GM21367 (cell line): ENCODE measurements around the gene MTMR12.
A peak's percentile ranks its signal among the peaks of the same experiment; 100 is the strongest.
"Not testable (repeated sequence)": the region's sequence is repeated elsewhere in the genome, so short reads cannot be mapped to it uniquely, and the experiment has no call there.

Experiments used
- ATAC-seq: cut with Tn5 transposase; IDR thresholded peaks from one replicate; pipeline ENCODE4 v1.9.1; 2021; ENCODE audit not compliant: unreplicated experiment

The MTMR12 gene

DNA sequence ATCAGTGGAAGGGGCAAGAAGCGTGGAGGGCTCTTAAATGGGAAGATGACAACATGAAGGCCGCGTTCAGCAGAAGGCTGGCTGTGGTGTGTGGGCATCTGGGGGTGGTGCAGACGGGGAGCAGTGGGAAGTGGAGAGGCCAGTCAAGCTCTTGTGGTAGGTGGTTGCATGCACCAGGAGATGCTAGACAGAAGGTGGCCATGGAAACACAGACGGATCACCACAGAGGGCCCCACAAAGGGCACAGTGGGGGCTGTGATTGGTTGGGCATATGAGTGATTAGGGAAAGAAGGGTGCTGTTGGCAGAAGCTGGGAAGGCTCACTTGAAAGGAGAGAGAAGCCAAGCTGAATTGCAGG, 14.7 kb downstream of the MTMR12 start:
- peak; percentile 65 for ATAC-seq

DNA sequence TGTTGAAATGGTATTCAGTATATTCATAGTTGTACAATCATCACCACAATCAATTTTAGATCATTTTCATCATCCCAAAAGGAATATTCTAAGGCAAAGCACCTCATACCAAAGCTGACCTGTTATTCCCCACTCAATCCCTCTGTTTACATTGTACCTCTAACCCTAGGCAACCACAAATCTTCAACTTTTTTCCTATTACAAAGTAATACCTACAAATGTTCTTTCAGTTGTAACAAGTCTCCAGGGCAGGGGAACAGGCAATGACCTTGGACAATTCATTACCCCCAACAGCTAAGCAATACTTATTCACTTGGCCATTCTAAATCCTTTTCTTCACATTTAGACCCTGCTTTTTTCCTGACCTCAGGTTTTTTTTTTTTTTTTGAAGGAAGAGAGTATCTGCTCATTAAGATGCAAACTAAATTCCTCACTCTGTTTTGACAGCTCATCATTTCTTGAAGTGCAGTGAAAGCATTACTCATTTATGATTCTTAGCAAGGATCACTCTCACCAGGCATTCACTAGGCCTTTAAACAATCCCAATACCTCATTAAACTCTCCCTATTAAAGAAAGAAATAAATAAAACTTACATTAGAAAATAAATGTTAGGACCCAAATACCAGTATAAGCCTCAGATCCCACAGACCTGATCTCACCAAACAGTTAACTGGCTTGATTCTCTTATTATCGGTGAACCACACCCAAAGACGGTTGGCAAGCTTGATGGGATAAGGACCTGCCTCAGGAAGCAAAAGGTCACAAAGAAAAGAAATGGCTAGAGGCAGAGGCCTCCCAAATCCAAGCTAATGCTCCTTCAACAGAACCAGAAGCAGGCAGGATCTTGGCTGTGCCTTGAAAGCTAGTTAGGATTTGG, 15.3 kb downstream of the MTMR12 start:
- no peak for ATAC-seq

DNA sequence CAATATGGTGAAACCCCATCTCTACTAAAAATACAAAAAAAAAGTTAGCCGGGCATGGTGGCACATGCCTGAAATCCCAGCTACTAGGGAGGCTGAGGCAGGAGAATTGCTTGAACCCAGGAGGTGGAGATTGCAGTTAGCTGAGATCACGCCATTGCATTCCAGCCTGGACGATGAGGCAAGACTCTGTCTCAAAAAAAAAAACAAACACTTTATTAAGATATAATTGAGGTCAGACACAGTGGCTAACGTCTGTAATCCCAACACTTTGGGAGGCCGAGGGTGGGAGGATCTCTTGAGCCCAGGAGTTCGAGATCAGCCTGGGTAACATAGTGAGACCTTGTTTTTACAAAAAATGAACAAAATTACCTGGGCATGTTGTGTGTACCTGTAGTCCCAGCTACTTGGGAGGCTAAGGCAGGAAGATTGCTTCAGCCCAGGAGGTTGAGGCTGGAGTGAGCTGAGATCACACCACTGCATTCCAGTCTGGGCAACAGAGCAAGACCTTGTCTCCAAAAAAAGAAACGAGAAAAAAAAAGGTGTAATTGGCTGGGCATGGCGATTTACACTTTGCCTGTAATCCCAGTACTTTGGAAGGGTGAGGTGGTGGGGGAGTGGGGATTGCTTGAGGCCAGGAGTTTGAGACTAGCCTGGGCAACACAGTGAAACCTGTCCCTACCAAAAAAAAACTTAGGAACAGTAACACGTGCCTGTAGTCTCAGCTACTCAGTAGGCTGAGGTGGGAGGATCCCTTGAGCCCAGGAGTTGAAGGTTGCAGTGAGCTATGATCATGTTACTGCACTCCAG, 16.6 kb downstream of the MTMR12 start:
- not testable (repeated sequence) for ATAC-seq

DNA sequence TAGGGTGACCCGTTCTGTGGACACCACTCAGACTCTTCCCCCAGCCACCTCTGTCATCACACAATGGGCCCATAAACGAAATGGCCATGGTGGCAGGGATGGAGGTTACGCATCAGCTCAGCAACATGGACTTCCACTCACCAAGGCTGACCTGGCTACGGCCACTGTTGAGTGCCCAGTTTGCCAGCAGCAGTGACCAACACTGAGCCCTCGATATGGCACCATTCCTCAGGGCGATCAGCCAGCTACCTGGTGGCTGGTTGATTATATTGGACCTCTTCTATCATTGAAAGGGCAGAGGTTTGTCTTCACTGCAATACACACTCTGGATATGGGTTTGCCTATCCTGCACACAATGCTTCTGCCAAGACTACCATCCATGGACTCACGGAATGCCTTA, 21.1 kb downstream of the MTMR12 start:
- no peak for ATAC-seq

DNA sequence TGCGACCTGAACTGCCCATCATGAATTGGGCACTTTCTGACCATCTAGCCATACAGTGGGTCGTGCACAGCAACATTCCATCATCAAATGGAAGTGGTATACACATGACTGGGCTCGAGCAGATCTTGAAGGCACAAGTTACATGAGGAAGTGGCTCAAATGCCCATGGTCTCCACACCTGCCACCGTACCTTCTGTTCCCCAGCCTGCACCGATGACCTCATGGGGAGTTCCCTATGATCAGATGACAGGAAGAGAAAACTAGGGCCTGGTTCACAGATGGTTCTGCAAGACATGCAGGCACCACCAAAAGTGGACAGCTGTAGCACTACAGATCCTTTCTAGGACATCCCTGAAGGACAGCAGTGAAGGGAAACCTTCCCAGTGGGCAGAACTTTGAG, 21.8 kb downstream of the MTMR12 start:
- no peak for ATAC-seq

DNA sequence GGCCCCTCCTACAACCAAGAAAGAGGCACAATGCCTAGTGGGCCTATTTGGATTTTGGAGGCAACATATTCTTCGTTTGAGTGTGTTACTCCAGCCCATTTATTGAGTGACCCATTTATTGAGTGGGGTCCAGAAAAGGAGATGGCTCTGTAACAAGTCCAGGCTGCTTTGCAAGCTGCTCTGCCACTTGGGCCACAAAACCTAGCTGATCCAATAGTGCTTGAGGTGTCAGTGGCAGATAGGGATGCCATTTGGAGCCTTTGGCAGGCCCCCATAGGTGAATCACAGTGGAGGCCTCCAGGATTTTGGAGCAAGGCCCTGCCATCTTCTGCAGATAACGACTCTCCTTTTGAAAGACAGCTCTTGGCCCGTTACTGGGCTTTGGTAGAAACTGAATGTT, 22.2 kb downstream of the MTMR12 start:
- not testable (repeated sequence) for ATAC-seq

DNA sequence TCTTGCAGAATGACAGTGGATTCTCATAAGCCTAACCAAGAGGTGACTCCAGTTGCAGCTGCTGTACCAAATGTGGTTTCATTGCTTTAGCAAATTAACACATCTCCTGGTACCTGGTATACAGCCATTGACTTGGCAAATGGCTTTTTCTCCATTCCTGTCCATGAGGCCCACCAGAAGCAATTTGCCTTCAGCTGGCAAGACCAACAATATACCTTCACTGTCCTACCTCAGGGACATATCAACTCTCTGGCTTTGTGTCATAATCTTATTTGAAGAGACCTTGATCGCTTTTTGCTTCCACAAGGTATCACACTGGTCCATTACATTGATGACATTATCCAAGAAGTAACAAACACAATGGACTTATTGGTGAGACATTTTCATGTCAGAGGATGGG, 22.8 kb downstream of the MTMR12 start:
- ATAC-seq, result not testable (repeated sequence)

DNA sequence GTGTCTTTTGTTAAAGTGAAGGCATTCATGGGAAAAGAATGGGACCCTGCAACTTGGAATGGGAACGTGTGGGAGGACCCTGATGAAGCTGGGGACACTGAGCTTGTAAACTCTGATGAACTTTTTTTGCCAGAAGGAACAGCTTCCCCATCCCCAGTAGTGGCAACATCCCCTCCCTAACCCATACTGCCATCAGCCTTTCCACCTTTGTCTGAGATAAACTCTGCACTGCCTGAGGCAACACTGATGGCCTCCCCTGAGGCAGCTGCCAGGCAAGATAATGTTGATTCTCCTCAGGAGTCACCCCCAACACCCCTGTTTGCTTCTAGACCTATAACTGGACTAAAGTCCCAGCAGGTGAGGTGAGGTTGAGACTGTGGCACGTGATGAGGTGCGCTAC, 24.6 kb downstream of the MTMR12 start:
- not testable (repeated sequence) for ATAC-seq

DNA sequence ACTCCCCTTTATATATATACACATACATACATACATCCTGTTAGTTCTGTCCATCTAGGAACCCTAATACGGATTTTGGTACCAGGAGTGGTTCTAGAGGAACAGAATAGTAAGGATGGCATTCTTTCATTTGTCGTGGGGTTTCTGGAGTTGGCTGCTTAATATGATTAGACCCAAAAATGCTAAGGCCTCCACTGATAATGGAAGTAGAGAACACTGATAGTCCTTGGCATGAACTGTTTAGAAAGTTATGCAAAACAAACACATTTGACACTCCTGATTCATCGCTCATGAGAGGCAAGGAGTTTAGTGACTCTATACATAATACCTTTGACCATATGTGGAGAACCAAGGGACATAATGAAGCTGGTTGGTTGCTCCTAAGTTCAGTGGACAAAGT, 25.2 kb downstream of the MTMR12 start:
- not testable (repeated sequence) for ATAC-seq

DNA sequence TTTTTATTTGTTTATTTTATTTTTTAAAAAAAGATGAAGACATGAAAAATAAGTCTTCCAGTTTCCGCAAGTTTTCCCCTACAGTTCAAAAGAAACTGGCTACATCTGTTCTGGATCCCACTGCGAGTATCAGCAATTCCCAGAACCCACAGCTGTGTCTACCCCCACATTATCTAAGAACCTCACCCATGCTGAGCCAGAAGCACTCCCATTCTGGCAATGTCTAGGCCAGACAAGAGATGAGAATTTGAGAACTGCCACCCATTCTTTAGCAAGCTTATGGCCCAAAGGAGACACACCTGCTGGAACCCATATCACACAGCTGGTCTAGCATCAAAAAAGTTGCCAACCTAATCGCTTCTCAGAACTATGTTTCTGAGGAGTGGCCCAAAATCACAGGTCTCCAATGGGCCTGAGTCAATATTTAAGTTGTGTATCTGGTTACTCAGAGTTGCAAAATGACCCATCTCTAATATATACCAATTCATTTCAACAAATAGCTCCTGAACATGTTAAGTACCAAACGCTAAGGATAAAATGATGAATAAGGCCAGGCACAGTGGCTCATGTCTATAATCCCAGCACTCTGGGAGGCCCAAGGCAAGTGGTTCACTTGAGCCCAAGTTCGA, 27.1 kb downstream of the MTMR12 start:
- ATAC-seq, result no peak

DNA sequence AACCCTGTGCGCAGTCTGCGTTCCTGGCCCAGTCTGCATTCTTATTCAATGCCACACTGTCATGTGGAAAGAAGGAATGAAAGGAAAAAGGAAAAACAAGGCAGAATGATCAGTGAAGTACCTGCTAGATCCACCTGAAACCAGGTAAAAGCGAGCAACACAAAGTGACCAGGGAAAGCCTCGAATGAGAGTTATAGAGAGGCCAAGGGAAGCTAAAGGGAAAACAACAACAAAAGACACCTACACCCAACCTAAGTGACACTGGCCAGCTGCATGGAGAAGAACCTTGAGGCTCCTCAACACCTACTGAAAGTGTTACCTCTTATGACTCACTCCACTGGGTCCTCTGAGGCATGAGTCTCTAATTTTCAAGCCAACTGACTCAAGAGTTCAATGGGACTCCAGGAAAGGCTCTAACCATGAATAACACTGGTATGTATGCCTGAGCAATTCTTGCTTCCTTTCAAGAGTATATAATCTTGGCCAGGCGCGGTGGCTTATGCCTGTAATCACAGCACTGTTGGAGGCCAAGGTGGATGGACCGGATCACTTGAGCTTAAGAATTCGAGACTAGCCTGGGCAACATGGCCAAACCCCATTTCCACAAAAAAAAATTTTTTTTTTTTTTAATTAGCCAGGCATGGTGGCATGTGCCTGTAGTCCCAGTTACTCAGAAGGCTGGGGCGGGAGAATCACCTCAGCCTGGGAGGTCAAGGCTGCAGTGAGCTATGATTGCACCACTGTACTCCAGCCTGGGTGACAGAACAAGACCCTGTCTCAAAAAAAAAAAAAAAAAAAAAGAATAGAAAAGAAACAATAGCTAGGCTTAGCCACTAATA, 29.0 kb downstream of the MTMR12 start:
- peak; percentile 60 for ATAC-seq

DNA sequence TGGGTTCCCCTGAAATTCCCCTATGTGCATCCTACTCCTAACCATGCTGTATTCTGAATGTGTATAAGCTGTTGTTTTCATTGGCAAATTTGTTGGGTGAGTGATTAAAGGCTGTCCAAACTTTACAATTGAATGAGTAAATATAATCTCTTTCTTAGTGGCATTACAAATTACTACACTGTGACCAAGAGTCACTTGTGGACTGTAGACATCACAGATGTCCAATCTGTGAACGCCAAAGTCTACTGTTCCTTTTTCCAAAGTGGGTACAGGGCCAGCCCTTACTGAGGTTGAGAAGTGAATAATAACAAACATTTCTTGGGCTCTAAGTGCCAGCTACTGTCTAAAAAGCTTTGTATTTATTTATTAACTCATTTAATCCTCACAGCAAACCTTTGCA, 29.7 kb downstream of the MTMR12 start:
- ATAC-seq, result no peak

DNA sequence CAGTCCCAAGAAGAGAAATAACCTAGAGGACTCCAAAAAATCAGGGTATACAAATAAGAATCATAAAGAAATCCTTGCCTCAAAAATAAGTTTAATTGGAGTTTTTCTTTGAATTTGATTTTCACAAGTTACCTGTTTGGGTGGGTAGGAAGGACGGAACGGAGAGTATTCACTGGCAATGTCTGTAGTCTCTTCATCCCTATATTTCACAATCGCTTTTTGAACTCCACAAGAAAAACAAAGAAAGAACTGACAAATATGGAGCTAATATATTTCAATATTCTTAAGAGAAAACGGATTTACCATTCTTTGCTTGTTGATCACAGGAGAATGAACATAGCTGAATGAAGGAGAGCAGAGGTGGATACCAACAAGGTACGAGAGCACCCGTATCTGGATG, 30.1 kb downstream of the MTMR12 start:
- no peak for ATAC-seq

DNA sequence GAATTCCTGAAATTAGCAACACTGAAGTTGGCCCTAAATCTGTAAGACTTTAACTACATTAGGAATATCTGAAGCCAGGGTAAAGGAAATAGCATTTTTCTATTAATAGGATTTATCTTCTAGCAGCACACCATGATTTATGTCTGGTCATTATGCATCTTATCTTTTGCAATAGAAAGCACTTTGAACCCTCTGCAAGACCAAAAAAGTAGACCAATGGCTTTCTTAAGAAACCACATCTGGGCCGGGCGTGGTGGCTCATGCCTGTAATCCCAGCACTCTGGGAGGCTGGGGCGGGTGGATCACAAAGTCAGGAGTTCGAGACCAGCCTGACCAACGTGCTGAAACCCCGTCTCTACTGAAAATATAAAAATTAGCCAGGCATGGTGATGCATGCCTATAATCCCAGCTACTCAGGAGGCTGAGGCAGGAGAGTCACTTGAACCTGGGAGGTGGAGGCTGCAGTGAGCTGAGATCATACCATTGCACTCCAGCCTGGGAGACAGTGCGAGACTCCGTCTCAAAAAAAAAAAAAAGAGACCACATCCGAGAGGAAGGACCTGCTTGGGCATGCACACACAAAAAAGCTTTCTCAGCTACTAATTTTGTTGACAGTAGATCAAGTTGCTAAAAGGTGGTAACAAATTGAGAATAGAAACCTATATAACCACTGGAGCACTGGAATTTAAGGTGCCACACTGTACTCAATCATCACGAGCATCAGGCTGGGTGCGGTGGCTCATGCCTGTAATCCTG, 31.2 kb downstream of the MTMR12 start:
- ATAC-seq, result not testable (repeated sequence)

DNA sequence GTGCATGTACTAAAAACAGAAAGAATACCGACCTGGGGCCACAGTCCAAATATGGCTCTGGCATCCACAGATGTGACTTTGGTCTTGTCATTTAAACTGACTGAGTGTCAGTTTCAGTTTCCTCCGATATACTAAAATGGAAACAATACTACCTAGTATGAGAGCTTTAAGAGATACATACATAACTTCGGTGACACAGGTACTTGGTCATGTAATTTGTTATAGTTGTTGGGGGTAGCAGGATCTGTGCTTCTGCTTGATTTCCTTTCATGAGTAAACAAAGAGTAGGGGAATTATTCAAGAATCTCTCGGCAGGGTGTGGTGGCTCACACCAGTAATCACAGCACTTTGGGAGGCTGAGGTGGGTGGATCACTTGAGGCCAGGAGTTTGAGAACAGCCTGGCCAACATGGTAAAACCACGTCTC, 32.1 kb downstream of the MTMR12 start:
- ATAC-seq, result peak; percentile 77

DNA sequence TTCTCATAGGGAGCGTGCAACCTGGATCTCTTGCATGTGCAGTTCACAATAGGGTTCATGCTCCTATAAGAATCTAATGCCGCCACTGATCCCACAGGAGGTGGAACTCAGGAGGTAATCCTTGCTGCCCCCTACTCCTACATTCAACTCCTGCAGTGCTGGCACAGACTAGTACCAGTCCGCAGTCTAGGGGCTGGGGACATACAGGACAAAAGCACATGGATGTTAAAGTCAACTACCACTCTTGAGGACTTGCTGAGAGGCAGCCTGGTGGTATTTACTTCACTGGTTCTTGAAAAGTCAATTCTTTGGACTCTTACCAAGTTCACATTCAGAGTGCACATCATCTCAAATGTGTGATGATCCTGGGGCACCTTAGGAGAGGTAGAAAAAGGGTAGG, 33.0 kb downstream of the MTMR12 start:
- ATAC-seq, result no peak

DNA sequence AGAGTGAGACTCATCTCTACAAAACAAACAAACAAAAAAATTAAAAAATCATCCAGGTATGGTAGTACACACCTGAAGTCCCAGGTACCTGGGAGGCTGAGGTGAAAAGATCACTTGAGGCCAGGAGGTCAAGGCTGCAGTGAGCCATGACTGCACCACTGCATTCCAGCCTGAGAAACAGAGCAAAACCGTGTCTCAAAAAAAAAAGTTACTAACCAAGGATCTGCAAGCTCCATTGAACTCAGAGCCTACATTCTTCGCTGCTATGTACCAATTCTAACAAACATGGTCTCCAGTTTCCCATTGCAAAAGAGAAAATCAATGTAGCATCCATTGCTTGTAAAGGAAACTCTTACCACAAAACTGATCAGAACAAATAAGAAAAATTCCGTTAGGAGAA, 33.5 kb downstream of the MTMR12 start:
- no peak for ATAC-seq

DNA sequence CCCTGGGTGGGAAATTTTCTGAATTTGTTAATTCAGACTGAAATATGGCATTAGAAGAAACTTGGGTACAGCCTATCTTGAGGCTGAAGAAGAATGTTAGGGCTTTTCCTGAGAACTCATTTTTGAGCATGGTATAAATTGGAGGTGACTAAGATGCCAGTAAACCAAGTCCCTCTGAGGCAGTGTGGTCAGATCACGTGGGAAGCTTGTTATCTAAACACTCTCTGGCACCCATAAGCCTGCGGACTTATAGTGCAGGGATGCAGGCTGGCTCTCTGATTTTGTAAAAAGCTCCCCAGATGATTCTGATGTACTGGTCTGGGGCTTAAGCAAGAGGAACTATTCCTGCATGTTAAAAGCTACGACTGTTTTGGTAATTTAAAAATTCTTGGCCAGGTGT, 34.3 kb downstream of the MTMR12 start:
- no peak for ATAC-seq

DNA sequence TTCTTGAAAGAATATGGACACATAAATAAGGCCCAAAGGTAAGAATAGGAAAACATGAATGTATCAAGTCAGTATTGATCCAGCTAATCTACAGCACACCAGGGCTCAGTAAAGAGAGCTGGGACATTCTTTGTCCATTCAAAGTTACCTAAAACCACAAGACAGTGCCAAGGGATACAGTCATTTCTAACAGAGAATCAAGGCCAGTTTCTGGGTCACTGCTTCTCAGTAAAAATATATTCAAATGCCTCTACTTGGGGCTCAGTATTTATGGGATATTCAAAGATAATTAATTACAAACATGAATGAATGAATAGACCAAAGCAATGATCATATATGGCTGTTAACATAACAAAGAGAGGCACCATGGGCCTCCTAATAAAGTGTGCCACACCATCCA, 34.9 kb downstream of the MTMR12 start:
- no peak for ATAC-seq

DNA sequence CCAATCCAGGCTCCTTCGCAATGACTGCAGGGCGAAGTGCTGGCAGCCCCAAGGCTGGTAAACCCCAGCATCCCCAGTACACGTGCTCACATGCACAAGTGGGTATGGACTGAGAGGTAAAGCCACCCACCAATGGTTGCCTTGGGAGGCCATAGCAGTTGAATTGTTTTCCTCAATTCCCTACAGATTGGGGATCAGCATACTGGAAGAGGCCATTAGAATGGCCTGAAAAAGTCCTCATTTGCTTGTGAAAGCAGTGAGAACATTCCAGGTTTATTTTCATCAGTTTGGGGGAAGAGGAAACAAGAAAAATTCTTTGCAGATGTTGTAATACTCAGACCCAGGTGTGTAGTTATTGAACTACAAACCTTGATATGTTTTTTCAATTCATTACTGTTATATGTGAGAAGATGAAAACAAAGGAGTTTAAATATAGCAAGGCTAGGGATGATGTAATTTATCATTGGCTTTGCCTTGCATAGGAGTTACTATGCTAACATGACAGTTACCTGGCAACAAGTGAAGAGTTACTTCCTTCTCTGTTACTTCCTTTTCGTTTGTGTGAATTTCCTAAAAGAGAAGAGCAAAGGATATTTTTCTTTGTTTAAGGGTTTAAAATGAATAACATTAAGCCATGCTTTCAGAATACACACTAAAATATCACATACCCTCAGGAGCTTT, 36.4 kb downstream of the MTMR12 start:
- peak; percentile 51 for ATAC-seq
